RWPE2 (cell line): Measurements from ENCODE around the gene IL23A.

Source experiments
- ATAC-seq: fragments of 200-7000 bp; cut with Tn5 transposase; 3 replicates; pipeline ENCODE4 v1.9.1; 2021; ENCODE audit warnings: low read depth
- DNase-seq: peaks from one replicate; pipeline ENCODE4 v3.0.0-alpha.2; 2020; ENCODE audit warnings: low spot score
- H3K27ac ChIP-seq: fragments of 450-650 bp; 2 replicates; pipeline ENCODE4 v1.5.1; 2017; ENCODE audit warnings: mild to moderate bottlenecking; ENCODE audit not compliant: poor library complexity, severe bottlenecking
- H3K27me3 ChIP-seq: fragments of 250-450 bp; sonication (Bioruptor Pico); 2 replicates; pipeline ENCODE4 v1.5.1; 2021; ENCODE audit warnings: mild to moderate bottlenecking, moderate library complexity; ENCODE audit not compliant: insufficient read depth, poor library complexity, severe bottlenecking
- H3K36me3 ChIP-seq: fragments of 250-450 bp; sonication (Bioruptor Pico); 2 replicates; pipeline ENCODE4 v1.5.1; 2020; ENCODE audit warnings: low read depth, mild to moderate bottlenecking, moderate library complexity
- H3K4me1 ChIP-seq: fragments of 250-450 bp; sonication (Bioruptor Pico); 2 replicates; pipeline ENCODE4 v1.5.1; 2021; ENCODE audit warnings: mild to moderate bottlenecking, moderate library complexity; ENCODE audit not compliant: insufficient read depth, poor library complexity, severe bottlenecking
- H3K4me3 ChIP-seq: fragments of 250-450 bp; sonication (Bioruptor Pico); 2 replicates; pipeline ENCODE4 v1.5.1; 2021; ENCODE audit warnings: mild to moderate bottlenecking, moderate library complexity; ENCODE audit not compliant: severe bottlenecking
- H3K9me3 ChIP-seq: fragments of 250-450 bp; sonication (Bioruptor Pico); 2 replicates; pipeline ENCODE4 v1.5.1; 2021; ENCODE audit warnings: mild to moderate bottlenecking, moderate library complexity; ENCODE audit not compliant: severe bottlenecking
- CTCF ChIP-seq: fragments of 450-650 bp; IDR thresholded peaks from one replicate; pipeline ENCODE4 v1.5.1; 2017; ENCODE audit warnings: mild to moderate bottlenecking, moderate library complexity; ENCODE audit not compliant: poor library complexity, severe bottlenecking

The IL23A gene

GRCh38 chr12:56304276-56304675 is 34.4 kb upstream of the IL23A start:
- Histone ChIP-seq H3K4me1 (peaks cover 4% of the 10 kb centered on the region), H3K36me3 (peaks cover 36% of the 10 kb centered on the region), H3K9me3 (no peaks in the 10 kb centered on the region), H3K27ac (no peak overlapping the region), H3K27me3 (no peaks in the 10 kb centered on the region), H3K4me3 (no peak overlapping the region)
- no peak for TF ChIP-seq CTCF
- DNase-seq: no peak
- ATAC-seq: no peak

GRCh38 chr12:56304872-56305590 is 33.7 kb upstream of the IL23A start:
- H3K4me1 ChIP-seq: peaks cover 4% of the 10 kb centered on the region
- no peak overlapping the region for H3K4me3 ChIP-seq
- no peak for DNase-seq
- peaks cover 41% of the 10 kb centered on the region for H3K36me3 ChIP-seq
- no peak for TF ChIP-seq CTCF
- no peaks in the 10 kb centered on the region for H3K9me3 ChIP-seq
- H3K27me3 ChIP-seq: no peaks in the 10 kb centered on the region
- H3K27ac ChIP-seq: no peak overlapping the region
- no peak for ATAC-seq

GRCh38 chr12:56307221-56307965 is 31.3 kb upstream of the IL23A start:
- ATAC-seq (no peak), DNase-seq (no peak)
- no peaks in the 10 kb centered on the region for H3K4me1 ChIP-seq
- peaks cover 54% of the 10 kb centered on the region for H3K36me3 ChIP-seq
- no peak overlapping the region for H3K27ac ChIP-seq
- no peak overlapping the region for H3K4me3 ChIP-seq
- H3K27me3 ChIP-seq: no peaks in the 10 kb centered on the region
- TF ChIP-seq CTCF: no peak
- H3K9me3 ChIP-seq: no peaks in the 10 kb centered on the region

- Histone ChIP-seq H3K4me1 (no peaks in the 10 kb centered on the region), H3K9me3 (no peaks in the 10 kb centered on the region), H3K27ac (no peak overlapping the region), H3K36me3 (peaks cover 62% of the 10 kb centered on the region), H3K4me3 (no peak overlapping the region), H3K27me3 (no peaks in the 10 kb centered on the region)
- DNase-seq (no peak), ATAC-seq (no peak)
- no peak for TF ChIP-seq CTCF
These were observed 30.0 kb upstream of the IL23A start for GRCh38 chr12:56308714-56309113.

- no peak for TF ChIP-seq CTCF
- Histone ChIP-seq H3K36me3 (peaks cover 62% of the 10 kb centered on the region), H3K27me3 (no peaks in the 10 kb centered on the region), H3K27ac (no peak overlapping the region), H3K9me3 (no peaks in the 10 kb centered on the region), H3K4me3 (no peak overlapping the region), H3K4me1 (no peaks in the 10 kb centered on the region)
- ATAC-seq: no peak
- DNase-seq: no peak
These were observed 27.7 kb upstream of the IL23A start for GRCh38 chr12:56311003-56311402.
